Neutrophil (primary cell): Measurements from ENCODE around the gene HERPUD2.

Source experiments
- H3K27ac ChIP-seq: fragments of 200-600 bp; sonication (generic); 2 replicates; pipeline ENCODE4 v1.5.1; 2016; ENCODE audit warnings: mild to moderate bottlenecking, moderate library complexity
- H3K27me3 ChIP-seq: fragments of 200-600 bp; sonication (generic); 2 replicates; pipeline ENCODE4 v1.6.0; 2016; ENCODE audit warnings: mild to moderate bottlenecking
- H3K36me3 ChIP-seq: fragments of 200-600 bp; sonication (generic); 2 replicates; pipeline ENCODE4 v1.5.1; 2017
- H3K4me1 ChIP-seq, 2 experiments: fragments of 200-600 bp in 1 of 2; sonication (generic) in 1 of 2; 1 replicate in 1 of 2; 2 replicates in 1 of 2; pipeline versions ENCODE4 v1.5.1 to v1.6.1; 2013 to 2016; ENCODE audit warnings: low read depth in 1 of 2, low read length in 1 of 2, mild to moderate bottlenecking in 1 of 2, moderate library complexity in 1 of 2; ENCODE audit not compliant: control insufficient read depth in 1 of 2, insufficient read depth in 1 of 2
- H3K4me3 ChIP-seq, 2 experiments: fragments of 200-600 bp in 1 of 2; sonication (generic) in 1 of 2; 1 replicate in 1 of 2; 2 replicates in 1 of 2; pipeline ENCODE4 v1.5.1; 2013 to 2016; ENCODE audit warnings: low read depth in 1 of 2, low read length in 1 of 2, mild to moderate bottlenecking in 1 of 2, moderate library complexity in 1 of 2
- H3K9me3 ChIP-seq: fragments of 200-600 bp; sonication (generic); 2 replicates; pipeline ENCODE4 v1.5.1; 2016
- CTCF ChIP-seq: fragments of 200-600 bp; sonication (generic); IDR thresholded peaks from 2 replicates; pipeline ENCODE4 v1.5.1; 2016; ENCODE audit warnings: antibody characterized with exemption

The HERPUD2 gene

GRCh38 chr7:35714862-35715261 is 19.9 kb upstream of the HERPUD2 start:
- Histone ChIP-seq H3K4me1 (peaks cover 1 to 2% of the 10 kb centered on the region in 2 experiments), H3K36me3 (no peaks in the 10 kb centered on the region), H3K4me3 (no peak overlapping the region), H3K9me3 (no peaks in the 10 kb centered on the region), H3K27me3 (no peaks in the 10 kb centered on the region), H3K27ac (no peak overlapping the region)
- TF ChIP-seq CTCF: no peak

GRCh38 chr7:35714407-35714806 is 19.5 kb upstream of the HERPUD2 start:
- Histone ChIP-seq H3K36me3 (no peaks in the 10 kb centered on the region), H3K27me3 (no peaks in the 10 kb centered on the region), H3K9me3 (no peaks in the 10 kb centered on the region), H3K4me3 (no peak overlapping the region), H3K4me1 (peaks cover 6% of the 10 kb centered on the region in 2 experiments), H3K27ac (no peak overlapping the region)
- TF ChIP-seq CTCF: no peak

GRCh38 chr7:35712563-35713226 is 17.8 kb upstream of the HERPUD2 start:
- no peak overlapping the region for H3K27ac ChIP-seq
- no peaks in the 10 kb centered on the region for H3K27me3 ChIP-seq
- H3K36me3 ChIP-seq: no peaks in the 10 kb centered on the region
- H3K4me1 ChIP-seq: peaks cover 8 to 10% of the 10 kb centered on the region in 2 experiments
- H3K9me3 ChIP-seq: no peaks in the 10 kb centered on the region
- no peak overlapping the region for H3K4me3 ChIP-seq
- no peak for TF ChIP-seq CTCF

- TF ChIP-seq CTCF: no peak
- Histone ChIP-seq H3K4me1 (peaks cover 8 to 10% of the 10 kb centered on the region in 2 experiments), H3K27me3 (no peaks in the 10 kb centered on the region), H3K36me3 (no peaks in the 10 kb centered on the region), H3K9me3 (no peaks in the 10 kb centered on the region), H3K27ac (no peak overlapping the region), H3K4me3 (no peak overlapping the region)
These were observed 12.5 kb upstream of the HERPUD2 start for GRCh38 chr7:35707422-35707821.

- H3K4me3 ChIP-seq: no peak overlapping the region
- no peak overlapping the region for H3K27ac ChIP-seq
- H3K27me3 ChIP-seq: no peaks in the 10 kb centered on the region
- no peaks in the 10 kb centered on the region for H3K9me3 ChIP-seq
- H3K36me3 ChIP-seq: no peaks in the 10 kb centered on the region
- no peak for TF ChIP-seq CTCF
- H3K4me1 ChIP-seq: peaks cover 8 to 10% of the 10 kb centered on the region in 2 experiments
These were observed 11.1 kb upstream of the HERPUD2 start for GRCh38 chr7:35705932-35706461.
